PC-3 (cell line): ENCODE data around the gene SP4. TPM values are rescaled to one million over a fixed set of nuclear protein-coding genes. Genes with fewer than 3 reads are reported as not detected.
A peak's percentile ranks its signal among the peaks of the same experiment; 100 is the strongest.

ENCODE experiments used
- ATAC-seq: fragments of 200-7000 bp; cut with Tn5 transposase; 2 replicates; pipeline ENCODE4 v1.9.1; 2020; ENCODE audit warnings: mild to moderate bottlenecking, moderate library complexity
- BruUV-seq: library from RNA; stranded (reverse); fragments of 400-500 nt; replicated peaks from 2 replicates; lab custom pipeline; 2021; lab: Mats Ljungman, UMichigan
- CTCF ChIA-PET: fragments of 300-600 bp; sonication (Branson Sonifier 250); formaldehyde crosslinking; loops from one replicate; lab custom pipeline; 2022; ENCODE audit warnings: antibody characterized with exemption; lab: Charles Lee
- POLR2A ChIA-PET: fragments of 300-600 bp; sonication (Branson Sonifier 250); formaldehyde crosslinking; loops from one replicate; lab custom pipeline; 2022; ENCODE audit warnings: antibody characterized with exemption; ENCODE audit not compliant: unreplicated experiment; lab: Charles Lee
- DNase-seq: peaks from one replicate; pipeline ENCODE4 v3.0.0-alpha.2; 2015
- H2AFZ ChIP-seq: fragments of 300-600 bp; sonication (generic); 2 replicates; pipeline ENCODE4 v1.6.0; 2016; ENCODE audit warnings: antibody characterized with exemption, low read length
- H3F3A ChIP-seq: fragments of 300-600 bp; sonication (generic); one replicate; pipeline ENCODE4 v1.6.0; 2017; ENCODE audit warnings: antibody characterized with exemption, low read length, control low read depth, mild to moderate bottlenecking; ENCODE audit not compliant: unreplicated experiment
- H3K27ac ChIP-seq: fragments of 300-600 bp; sonication (generic); 2 replicates; pipeline ENCODE4 v1.5.1; 2016; ENCODE audit warnings: mild to moderate bottlenecking, low read length
- H3K27me3 ChIP-seq: fragments of 300-600 bp; sonication (generic); 2 replicates; pipeline ENCODE4 v1.6.1; 2016; ENCODE audit warnings: low read length, mixed read lengths
- H3K36me3 ChIP-seq: fragments of 300-600 bp; sonication (generic); 2 replicates; pipeline ENCODE4 v1.6.1; 2016; ENCODE audit warnings: low read depth, mixed run types, low read length, mixed read lengths
- H3K4me1 ChIP-seq: fragments of 300-600 bp; sonication (generic); 2 replicates; pipeline ENCODE4 v1.5.1; 2016; ENCODE audit warnings: low read length; ENCODE audit not compliant: insufficient read depth
- H3K4me2 ChIP-seq: fragments of 300-600 bp; sonication (generic); 2 replicates; pipeline ENCODE4 v1.6.0; 2016; ENCODE audit warnings: low read length
- H3K4me3 ChIP-seq: fragments of 300-600 bp; sonication (generic); 2 replicates; pipeline ENCODE4 v1.5.1; 2016; ENCODE audit warnings: mild to moderate bottlenecking, low read length, mixed read lengths
- H3K79me2 ChIP-seq: fragments of 300-600 bp; sonication (generic); 2 replicates; pipeline ENCODE4 v1.6.1; 2017; ENCODE audit warnings: low read length, mixed read lengths
- H3K9ac ChIP-seq: fragments of 300-600 bp; sonication (generic); 2 replicates; pipeline ENCODE4 v1.6.0; 2016; ENCODE audit warnings: mild to moderate bottlenecking, low read length
- H3K9me2 ChIP-seq: fragments of 300-600 bp; sonication (generic); replicated peaks from 2 replicates; pipeline ENCODE4 v1.6.1; 2016; ENCODE audit warnings: mixed run types, low read length, mixed read lengths
- H3K9me3 ChIP-seq: fragments of 300-600 bp; sonication (generic); 2 replicates; pipeline ENCODE4 v1.6.1; 2016; ENCODE audit warnings: low read length, mixed read lengths
- H4K20me1 ChIP-seq: fragments of 300-600 bp; sonication (generic); 2 replicates; pipeline ENCODE4 v1.6.1; 2016; ENCODE audit warnings: low read length, mixed read lengths
- CTCF ChIP-seq: fragments of 300-600 bp; sonication (generic); conservative IDR thresholded peaks from 2 replicates; pipeline ENCODE4 v1.5.1; 2017; ENCODE audit warnings: antibody characterized with exemption, low read depth, mild to moderate bottlenecking, low read length
- EZH2 ChIP-seq: fragments of 300-600 bp; sonication (generic); IDR thresholded peaks from one replicate; pipeline ENCODE4 v1.6.1; 2017; ENCODE audit warnings: antibody characterized with exemption, mild to moderate bottlenecking, low read length; ENCODE audit not compliant: unreplicated experiment
- EZH2phosphoT487 ChIP-seq: fragments of 300-600 bp; sonication (generic); IDR thresholded peaks from 2 replicates; pipeline ENCODE4 v1.6.1; 2018; ENCODE audit warnings: mild to moderate bottlenecking, antibody characterized with exemption, low read length, borderline replicate concordance
- intact Hi-C: fragments of 100-400 bp; cut with micrococcal nuclease; formaldehyde crosslinking; loops from 2 replicates; pipeline ENCODE4 v1.9.0; 2023
- total RNA-seq: library from RNA; depleted of rRNA; stranded (reverse); fragments of >200 nt; gene quantifications from 2 replicates; pipeline ENCODE4 v1.2.3, GENCODE V29; 2014

SP4 gene
- total RNA-seq, 1 experiment from 2014 or later, result 2.5 TPM

GRCh38 chr7:21538936-21539495 lies 111.1 kb downstream of the SP4 start:
- Histone ChIP-seq H3K4me3 (no peak overlapping the region), H3K27ac (no peak overlapping the region), H4K20me1 (no peaks in the 10 kb centered on the region), H3K27me3 (peaks cover 43% of the 10 kb centered on the region), H3K9me3 (no peaks in the 10 kb centered on the region), H3K9ac (no peak overlapping the region), H3K36me3 (no peaks in the 10 kb centered on the region), H2AFZ (no peak overlapping the region), H3K4me2 (no peak overlapping the region), H3F3A (no peaks in the 10 kb centered on the region), H3K9me2 (no peaks in the 10 kb centered on the region), H3K4me1 (0 out of 2 replicates have a peak, but pooled peaks cover 6% of the 10 kb centered on the region), H3K79me2 (no peaks in the 10 kb centered on the region)
- ChIA-PET CTCF (no interaction called here), POLR2A (no interaction called here)
- BruUV-seq, result no TSS peak
- DNase-seq, result no peak
- TF ChIP-seq CTCF, result no peak
- TF ChIP-seq EZH2, result no peak
- TF ChIP-seq EZH2phosphoT487, result no peak
- ATAC-seq, result no peak
- intact Hi-C loops, result no loop called here

GRCh38 chr7:21542891-21543527 lies 115.1 kb downstream of the SP4 start, which contains the start of gene DNAH11:
DNAH11 (plus strand) TSS chr7:21543039; CDS start chr7:21543246, 207 bp downstream.
- peak within 1 kb of the TSS; percentile 82 for H3K4me2 ChIP-seq
- H3K9me3 ChIP-seq, result no peaks in the 10 kb centered on the region
- ChIA-PET POLR2A (no interaction called here), CTCF (no interaction called here)
- H3F3A ChIP-seq, result no peaks in the 10 kb centered on the region
- intact Hi-C loops, result no loop called here
- H3K4me1 ChIP-seq, result peaks cover 10% of the 10 kb centered on the region; the same call in 1 of the 2 replicates
- DNase-seq (peak; percentile 55), ATAC-seq (peak; percentile 94)
- H3K9me2 ChIP-seq, result no peaks in the 10 kb centered on the region
- H4K20me1 ChIP-seq, result no peaks in the 10 kb centered on the region
- H3K9ac ChIP-seq, result peak within 1 kb of the TSS; percentile 25
- BruUV-seq, result no TSS peak
- peak within 1 kb of the TSS; percentile 69 for H3K4me3 ChIP-seq
- TF ChIP-seq EZH2phosphoT487 (0 out of 2 replicates have a peak, but pooled peaks have one; percentile 25), CTCF (no peak), EZH2 (peak; percentile 79)
- no peaks in the 10 kb centered on the region for H3K79me2 ChIP-seq
- H3K36me3 ChIP-seq, result no peaks in the 10 kb centered on the region
- no peak within 1 kb of the TSS for H3K27ac ChIP-seq
- peaks cover 65% of the 10 kb centered on the region for H3K27me3 ChIP-seq
- H2AFZ ChIP-seq, result peak within 1 kb of the TSS; percentile 77
